ENCODE results near the gene CANT1. TPM values are rescaled to one million over a fixed set of nuclear protein-coding genes. Genes with fewer than 3 reads are reported as not detected.

The CANT1 gene
- total RNA-seq, 1 experiment from 2014 or later = 34.1 TPM

GRCh38 chr17:79006794-79007503 lies 2.6 kb downstream of the CANT1 start:
- ATAC-seq (no peak), DNase-seq (ENCODE audit: low spot score) (no peak)
- TF ChIP-seq FOXK1 (CRISPR knock-in tag; IDR thresholded peaks at IDR 0.05) (no peak), TEAD1 (CRISPR knock-in tag; IDR thresholded peaks at IDR 0.05) (no peak), ZNF121 (CRISPR knock-in tag; IDR thresholded peaks at IDR 0.05) (no peak), ATF1 (CRISPR knock-in tag; IDR thresholded peaks at IDR 0.05) (no peak)
- Mint-ChIP-seq H3K27ac (no peak overlapping the region), H3K27me3 (ENCODE audit: low read depth) (peaks cover 80% of the 10 kb centered on the region), H3K4me1 (peaks cover 22% of the 10 kb centered on the region), H3K9me3 (peaks cover 13% of the 10 kb centered on the region), H3K4me3 (no peak overlapping the region), H3K36me3 (no peaks in the 10 kb centered on the region)
- ChIA-PET POLR2A (no interaction called here), CTCF (no interaction called here)

DNA sequence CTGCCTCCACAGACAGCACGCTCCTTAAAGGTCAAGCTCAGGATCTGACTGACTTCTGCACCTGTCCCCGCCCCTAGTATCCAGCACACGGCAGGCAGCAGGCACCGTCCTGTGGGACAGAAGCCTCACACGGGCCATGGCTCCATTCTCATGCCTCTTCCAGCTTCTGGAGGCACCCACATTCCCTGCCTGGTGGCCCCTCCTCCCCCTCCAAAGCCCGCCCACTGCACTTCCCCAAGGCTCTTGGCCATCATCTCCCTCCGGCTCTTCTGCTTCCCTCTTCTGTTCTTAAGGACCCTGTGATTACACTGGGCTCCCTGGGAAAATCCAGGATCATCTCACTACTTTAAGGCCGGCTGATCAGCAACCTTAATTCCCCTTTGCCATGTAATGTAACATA lies 3.5 kb downstream of the CANT1 start:
- TF ChIP-seq ZNF317 (CRISPR knock-in tag; IDR thresholded peaks at IDR 0.05; ENCODE audit: borderline replicate concordance, low read depth) (no peak), ZNF121 (CRISPR knock-in tag; IDR thresholded peaks at IDR 0.05) (no peak), HMGXB4 (CRISPR knock-in tag; IDR thresholded peaks at IDR 0.05) (no peak), ZMAT4 (CRISPR knock-in tag; IDR thresholded peaks at IDR 0.05) (no peak), ELF4 (CRISPR knock-in tag; IDR thresholded peaks at IDR 0.05; ENCODE audit: low read depth) (no peak), OVOL2 (CRISPR knock-in tag; IDR thresholded peaks at IDR 0.05; ENCODE audit: borderline replicate concordance) (no peak), CREB1 (CRISPR knock-in tag; IDR thresholded peaks at IDR 0.05) (no peak), ESRRA (CRISPR knock-in tag; IDR thresholded peaks at IDR 0.05; ENCODE audit: borderline replicate concordance) (no peak), USF2 (CRISPR knock-in tag; IDR thresholded peaks at IDR 0.05) (no peak), CTCF (IDR thresholded peaks at IDR 0.05) (no peak), GABPB1 (CRISPR knock-in tag; IDR thresholded peaks at IDR 0.05) (no peak), ZNF138 (CRISPR knock-in tag; conservative IDR thresholded peaks at IDR 0.05) (no peak), MXD4 (CRISPR knock-in tag; IDR thresholded peaks at IDR 0.05; ENCODE audit: borderline replicate concordance) (no peak), ZNF232 (CRISPR knock-in tag; IDR thresholded peaks at IDR 0.05) (no peak), JUN (CRISPR knock-in tag; IDR thresholded peaks at IDR 0.05) (no peak), ETV6 (CRISPR knock-in tag; IDR thresholded peaks at IDR 0.05) (no peak)
- TF ChIP-seq, protein P1, sequence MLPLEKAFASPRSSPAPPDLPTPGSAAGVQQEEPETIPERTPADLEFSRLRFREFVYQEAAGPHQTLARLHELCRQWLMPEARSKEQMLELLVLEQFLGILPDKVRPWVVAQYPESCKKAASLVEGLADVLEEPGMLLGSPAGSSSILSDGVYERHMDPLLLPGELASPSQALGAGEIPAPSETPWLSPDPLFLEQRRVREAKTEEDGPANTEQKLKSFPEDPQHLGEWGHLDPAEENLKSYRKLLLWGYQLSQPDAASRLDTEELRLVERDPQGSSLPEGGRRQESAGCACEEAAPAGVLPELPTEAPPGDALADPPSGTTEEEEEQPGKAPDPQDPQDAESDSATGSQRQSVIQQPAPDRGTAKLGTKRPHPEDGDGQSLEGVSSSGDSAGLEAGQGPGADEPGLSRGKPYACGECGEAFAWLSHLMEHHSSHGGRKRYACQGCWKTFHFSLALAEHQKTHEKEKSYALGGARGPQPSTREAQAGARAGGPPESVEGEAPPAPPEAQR (CRISPR knock-in tag; IDR thresholded peaks at IDR 0.05) = no peak
- TF ChIP-seq, protein P2, sequence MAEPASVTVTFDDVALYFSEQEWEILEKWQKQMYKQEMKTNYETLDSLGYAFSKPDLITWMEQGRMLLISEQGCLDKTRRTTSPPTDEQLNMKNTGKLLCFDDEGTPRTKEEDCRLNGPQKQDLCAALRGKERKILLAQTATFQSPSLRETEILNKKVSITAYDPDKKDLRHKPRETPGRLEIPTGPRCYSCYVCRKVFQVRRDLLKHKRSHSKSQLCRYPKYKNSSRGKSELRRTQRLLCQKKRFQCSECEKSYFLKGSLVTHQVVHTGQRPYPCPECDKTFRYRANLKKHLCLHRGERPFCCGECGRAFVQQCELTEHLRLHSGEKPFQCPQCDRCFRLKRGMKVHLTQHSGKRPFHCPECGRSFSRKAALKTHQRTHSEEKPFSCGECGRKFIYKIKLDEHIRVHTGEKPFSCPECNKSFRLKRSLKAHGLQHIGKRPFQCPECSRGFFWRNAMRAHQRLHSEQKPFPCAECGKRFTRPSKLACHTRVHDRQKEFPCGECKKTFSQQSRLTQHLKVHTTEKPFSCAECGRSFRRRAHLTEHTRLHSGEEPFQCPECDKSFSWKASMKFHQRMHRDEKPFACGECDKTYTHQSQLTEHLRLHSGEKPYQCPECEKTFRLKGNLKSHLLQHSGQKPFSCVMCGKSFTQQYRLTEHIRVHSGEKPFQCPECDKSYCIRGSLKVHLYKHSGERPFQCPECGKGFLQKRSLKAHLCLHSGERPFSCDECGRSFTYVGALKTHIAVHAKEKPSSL (CRISPR knock-in tag; conservative IDR thresholded peaks at IDR 0.05) = no peak
- TF ChIP-seq, protein P3, sequence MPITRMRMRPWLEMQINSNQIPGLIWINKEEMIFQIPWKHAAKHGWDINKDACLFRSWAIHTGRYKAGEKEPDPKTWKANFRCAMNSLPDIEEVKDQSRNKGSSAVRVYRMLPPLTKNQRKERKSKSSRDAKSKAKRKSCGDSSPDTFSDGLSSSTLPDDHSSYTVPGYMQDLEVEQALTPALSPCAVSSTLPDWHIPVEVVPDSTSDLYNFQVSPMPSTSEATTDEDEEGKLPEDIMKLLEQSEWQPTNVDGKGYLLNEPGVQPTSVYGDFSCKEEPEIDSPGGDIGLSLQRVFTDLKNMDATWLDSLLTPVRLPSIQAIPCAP (CRISPR knock-in tag; IDR thresholded peaks at IDR 0.05) = no peak
- POLR2A ChIA-PET = no interaction called here
- peaks cover 4% of the 10 kb centered on the region; the same call in 1 of the 2 replicates for H3K9me3 Mint-ChIP-seq
- H3K4me1 Mint-ChIP-seq = peaks cover 22% of the 10 kb centered on the region
- no peak overlapping the region for H3K27ac Mint-ChIP-seq
- ATAC-seq (no peak), DNase-seq (ENCODE audit: low spot score) (no peak)
- H3K27me3 Mint-ChIP-seq (ENCODE audit: low read depth) = peaks cover 81% of the 10 kb centered on the region
- H3K36me3 Mint-ChIP-seq = no peaks in the 10 kb centered on the region
- CTCF ChIA-PET = no interaction called here
- no peak overlapping the region for H3K4me3 Mint-ChIP-seq
